HG02870 (cell line): ENCODE data around the gene KLHL33.
A peak's percentile ranks its signal among the peaks of the same experiment; 100 is the strongest.
"Not testable (repeated sequence)": the region's sequence is repeated elsewhere in the genome, so short reads cannot be mapped to it uniquely, and the experiment has no call there.

Experiments
- ATAC-seq: cut with Tn5 transposase; IDR thresholded peaks from one replicate; pipeline ENCODE4 v1.9.1; 2021; ENCODE audit warnings: mild to moderate bottlenecking, moderate library complexity; ENCODE audit not compliant: unreplicated experiment

KLHL33 gene

GRCh38 chr14:20452831-20453230, 16.9 kb upstream of the KLHL33 start:
- not testable (repeated sequence) for ATAC-seq

GRCh38 chr14:20446889-20447288, 10.9 kb upstream of the KLHL33 start:
- no peak for ATAC-seq

- ATAC-seq = not testable (repeated sequence)
These were observed 7.7 kb upstream of the KLHL33 start for GRCh38 chr14:20443650-20444049.

GRCh38 chr14:20441461-20441860, 5.5 kb upstream of the KLHL33 start:
- ATAC-seq = no peak

GRCh38 chr14:20440882-20441281, 4.9 kb upstream of the KLHL33 start:
- peak; percentile 84 for ATAC-seq

- ATAC-seq = no peak
These were observed 4.5 kb upstream of the KLHL33 start for GRCh38 chr14:20440465-20440864.

GRCh38 chr14:20438664-20439063, 2.7 kb upstream of the KLHL33 start:
- ATAC-seq = no peak

- no peak for ATAC-seq
These were observed 393 bp upstream of the KLHL33 start for GRCh38 chr14:20436363-20436755.

- ATAC-seq = no peak
These were observed 1.0 kb downstream of the KLHL33 start for GRCh38 chr14:20434701-20435581.

- ATAC-seq = no peak
These were observed 5.9 kb downstream of the KLHL33 start for GRCh38 chr14:20429801-20430669.

GRCh38 chr14:20428802-20429201, 7.2 kb downstream of the KLHL33 start:
- ATAC-seq = no peak

- peak; percentile 40 for ATAC-seq
These were observed 8.0 kb downstream of the KLHL33 start for GRCh38 chr14:20428010-20428365.

- peak; percentile 81 for ATAC-seq
These were observed 8.5 kb downstream of the KLHL33 start for GRCh38 chr14:20427231-20428009.

GRCh38 chr14:20424851-20425250, 11.1 kb downstream of the KLHL33 start:
- no peak for ATAC-seq

GRCh38 chr14:20422886-20423285, 13.1 kb downstream of the KLHL33 start:
- ATAC-seq = no peak

GRCh38 chr14:20421267-20421666, 14.7 kb downstream of the KLHL33 start:
- ATAC-seq = no peak

GRCh38 chr14:20419419-20419818, 16.5 kb downstream of the KLHL33 start:
- no peak for ATAC-seq

- no peak for ATAC-seq
These were observed 17.5 kb downstream of the KLHL33 start for GRCh38 chr14:20418501-20418909.

- no peak for ATAC-seq
These were observed 18.4 kb downstream of the KLHL33 start for GRCh38 chr14:20417250-20418186.

GRCh38 chr14:20416223-20416622, 19.7 kb downstream of the KLHL33 start:
- ATAC-seq = no peak
